ENCODE data around the gene ZNF778.
A peak's percentile ranks its signal among the peaks of the same experiment; 100 is the strongest.
"Not testable (repeated sequence)": the region's sequence is repeated elsewhere in the genome, so short reads cannot be mapped to it uniquely, and the experiment has no call there.

ZNF778 gene

DNA sequence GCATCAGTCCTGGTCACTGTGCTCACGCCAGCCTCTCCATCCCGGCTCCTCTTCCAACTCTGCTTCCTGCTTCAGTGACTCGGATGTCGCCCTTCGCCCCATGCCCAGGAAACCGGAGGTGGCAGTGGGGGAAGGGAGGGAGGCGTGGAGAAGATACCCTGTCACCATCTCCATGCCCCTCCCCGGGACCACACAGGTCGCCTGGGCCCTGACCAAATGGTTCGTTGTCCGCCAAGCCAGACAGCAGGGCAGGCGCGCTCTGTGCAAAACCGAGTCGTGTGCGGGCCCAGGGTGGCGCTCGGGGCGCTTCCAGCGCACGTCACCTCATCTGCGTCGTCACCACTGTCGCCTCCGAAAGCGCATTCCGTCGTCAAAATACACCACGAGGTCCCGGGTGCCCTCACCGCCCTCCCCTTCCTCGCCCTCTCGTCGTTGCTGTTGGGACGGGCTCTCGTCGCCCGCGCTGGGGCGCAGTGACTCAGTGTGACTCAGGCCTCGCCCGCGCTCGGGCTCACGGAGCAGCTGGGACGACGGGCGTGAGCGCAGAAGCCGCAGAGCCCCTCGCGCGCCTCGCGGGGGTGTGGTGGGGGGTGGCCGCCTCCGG, 39.2 kb downstream of the ZNF778 start:
- peak; percentile 66 to 82 for DNase-seq (ENCODE audit: low read depth in 2 of 2)

GRCh38 chr16:89257281-89257731, 39.8 kb downstream of the ZNF778 start:
- DNase-seq (ENCODE audit: low read depth in 2 of 2): no peak

- no peak for DNase-seq (ENCODE audit: low read depth in 2 of 2)
Measured at GRCh38 chr16:89257757-89258465, 40.4 kb downstream of the ZNF778 start.

DNA sequence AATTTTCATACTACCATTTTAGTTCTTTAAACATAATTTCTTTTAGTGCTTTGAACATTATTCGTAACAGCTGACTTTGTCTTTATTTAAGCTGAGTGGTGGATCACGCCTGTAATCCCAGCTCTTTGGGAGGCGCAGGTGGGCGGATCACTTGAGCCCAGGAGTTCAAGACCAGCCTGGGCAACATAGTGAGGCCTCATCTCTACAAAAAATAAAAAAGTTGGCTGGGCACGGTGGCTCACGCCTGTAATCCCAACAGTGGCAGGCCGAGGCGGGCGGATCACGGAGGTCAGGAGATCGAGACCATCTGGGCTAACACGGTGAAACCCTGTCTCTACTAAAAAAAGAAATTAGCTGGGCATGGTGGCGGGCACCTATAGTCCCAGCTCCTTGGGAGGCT, 42.4 kb downstream of the ZNF778 start:
- not testable (repeated sequence) for DNase-seq (ENCODE audit: low read depth in 2 of 2)

DNA sequence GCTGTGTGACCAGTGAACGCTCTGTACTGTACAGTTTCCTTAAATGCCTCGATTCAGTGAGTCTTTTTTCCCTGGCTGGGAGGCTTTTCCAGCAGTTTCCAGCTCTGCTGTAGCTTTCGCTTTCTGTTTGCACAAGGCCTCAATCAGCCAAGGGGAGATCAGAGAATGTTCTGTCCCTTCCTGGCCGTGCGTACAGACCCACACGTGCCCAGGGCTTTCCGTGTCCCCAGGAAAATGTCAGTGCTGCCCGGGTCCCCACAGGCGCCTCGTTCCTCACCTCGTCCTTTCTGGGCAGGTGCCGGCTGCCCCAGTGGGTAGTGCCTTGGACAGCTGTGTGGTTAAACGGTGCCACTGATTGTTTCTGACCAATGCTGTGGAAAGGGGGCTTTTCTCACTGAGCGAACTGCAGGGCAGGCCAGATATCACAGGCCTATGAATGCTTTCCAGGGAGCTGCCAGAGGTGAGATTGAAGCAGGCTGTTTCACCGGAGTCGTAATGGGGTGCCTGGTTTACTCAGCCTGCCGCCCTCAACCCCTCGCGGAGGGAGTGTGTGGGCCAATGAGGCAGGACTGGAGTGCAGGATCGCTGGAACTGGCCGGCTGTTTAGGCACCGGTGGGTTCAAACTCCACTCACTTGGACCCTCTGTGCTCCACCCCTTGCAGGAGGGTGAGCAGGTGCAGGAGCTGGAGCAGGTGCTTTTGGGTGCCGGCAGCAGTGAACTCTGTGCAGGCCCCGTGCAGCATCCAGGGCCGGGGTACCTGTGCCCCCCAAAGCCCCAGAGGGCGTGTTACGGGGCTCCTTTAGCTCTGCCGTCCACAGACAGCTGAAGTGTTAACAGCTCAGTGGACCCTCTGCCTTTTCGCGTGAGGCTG, 44.4 kb downstream of the ZNF778 start:
- no peak for DNase-seq (ENCODE audit: low read depth in 2 of 2)

GRCh38 chr16:89264800-89265550, 47.5 kb downstream of the ZNF778 start:
- DNase-seq (ENCODE audit: low read depth in 2 of 2): no peak

DNA sequence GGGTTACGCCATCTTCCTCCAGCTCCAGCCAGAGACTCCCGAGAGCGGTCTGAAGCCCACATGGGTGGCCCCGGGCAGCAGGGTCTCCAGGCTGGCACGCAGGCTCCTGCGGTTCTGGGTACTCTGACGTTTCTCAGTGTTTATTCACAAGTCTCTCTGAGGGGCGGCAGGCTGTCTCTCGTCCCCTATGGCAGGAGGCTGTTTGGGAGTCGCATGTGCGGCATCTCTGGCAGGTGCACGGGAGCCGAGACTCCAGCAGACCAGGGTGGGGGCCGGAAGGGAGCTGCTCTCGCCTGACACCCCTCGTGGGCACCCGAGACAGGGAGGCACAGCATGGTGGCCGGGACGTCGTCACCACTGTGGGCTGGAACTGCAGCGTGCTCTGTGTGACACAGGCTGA, 48.1 kb downstream of the ZNF778 start:
- no peak for DNase-seq (ENCODE audit: low read depth in 2 of 2)

- DNase-seq (ENCODE audit: low read depth in 2 of 2): no peak
Measured at GRCh38 chr16:89266521-89267134, 49.1 kb downstream of the ZNF778 start.

- not testable (repeated sequence) for DNase-seq (ENCODE audit: low read depth in 2 of 2)
Measured at GRCh38 chr16:89267746-89268145, 50.2 kb downstream of the ZNF778 start.

DNA sequence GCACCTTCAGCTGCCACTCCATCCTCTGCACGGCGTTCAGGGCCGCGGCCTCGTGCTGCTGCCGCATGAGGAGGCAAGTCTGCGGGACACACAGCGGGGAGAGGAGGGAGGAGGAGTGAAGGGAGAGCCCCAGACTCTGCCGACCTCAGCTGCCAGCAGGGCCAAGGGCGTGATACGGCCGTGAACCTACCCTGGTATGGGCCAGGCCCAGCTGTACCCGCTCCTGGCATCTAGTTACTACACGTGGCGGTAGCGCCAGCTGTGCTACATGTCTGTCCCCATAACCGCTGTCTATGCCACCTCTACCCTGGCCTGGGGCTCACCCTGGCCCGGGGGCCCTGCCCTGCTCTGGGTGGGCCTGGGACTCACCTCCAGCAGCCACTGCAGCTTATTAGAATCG, 51.1 kb downstream of the ZNF778 start:
- no peak for DNase-seq (ENCODE audit: low read depth in 2 of 2)

DNA sequence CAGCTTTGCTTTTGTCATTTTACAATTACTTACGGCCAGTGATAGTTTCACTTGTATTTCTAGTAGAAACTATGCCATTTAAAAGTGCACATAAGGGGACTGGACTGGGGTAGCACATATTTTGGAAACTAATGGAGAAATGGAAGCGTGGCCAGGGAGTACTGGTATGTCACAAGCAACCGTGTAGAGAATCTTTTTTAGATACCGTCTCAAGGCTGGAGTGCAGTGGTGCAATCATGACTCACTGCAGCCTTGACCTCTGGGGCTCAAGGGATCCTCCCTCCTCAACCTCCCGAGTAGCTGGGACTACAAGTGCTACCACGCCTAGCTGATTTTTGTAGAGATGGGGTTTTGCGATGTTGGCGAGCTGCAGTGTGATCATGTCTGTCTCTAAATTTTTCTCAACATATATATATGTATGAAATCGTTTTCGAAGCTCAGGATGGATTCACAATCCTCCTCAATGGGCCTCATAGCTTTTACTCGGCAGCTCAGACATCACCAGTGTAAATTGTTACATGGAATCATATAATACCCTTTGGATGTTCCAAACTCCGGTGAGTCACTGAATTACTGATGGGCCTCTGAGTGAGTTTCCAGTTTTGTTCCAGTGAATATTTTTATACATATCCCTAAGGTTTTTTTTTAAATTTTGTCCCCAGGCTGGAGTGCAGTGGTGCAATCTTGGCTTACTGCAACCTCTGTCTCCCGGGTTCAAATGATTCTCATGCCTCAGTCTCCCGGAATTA, 51.7 kb downstream of the ZNF778 start:
- DNase-seq (ENCODE audit: low read depth in 2 of 2): no peak

DNA sequence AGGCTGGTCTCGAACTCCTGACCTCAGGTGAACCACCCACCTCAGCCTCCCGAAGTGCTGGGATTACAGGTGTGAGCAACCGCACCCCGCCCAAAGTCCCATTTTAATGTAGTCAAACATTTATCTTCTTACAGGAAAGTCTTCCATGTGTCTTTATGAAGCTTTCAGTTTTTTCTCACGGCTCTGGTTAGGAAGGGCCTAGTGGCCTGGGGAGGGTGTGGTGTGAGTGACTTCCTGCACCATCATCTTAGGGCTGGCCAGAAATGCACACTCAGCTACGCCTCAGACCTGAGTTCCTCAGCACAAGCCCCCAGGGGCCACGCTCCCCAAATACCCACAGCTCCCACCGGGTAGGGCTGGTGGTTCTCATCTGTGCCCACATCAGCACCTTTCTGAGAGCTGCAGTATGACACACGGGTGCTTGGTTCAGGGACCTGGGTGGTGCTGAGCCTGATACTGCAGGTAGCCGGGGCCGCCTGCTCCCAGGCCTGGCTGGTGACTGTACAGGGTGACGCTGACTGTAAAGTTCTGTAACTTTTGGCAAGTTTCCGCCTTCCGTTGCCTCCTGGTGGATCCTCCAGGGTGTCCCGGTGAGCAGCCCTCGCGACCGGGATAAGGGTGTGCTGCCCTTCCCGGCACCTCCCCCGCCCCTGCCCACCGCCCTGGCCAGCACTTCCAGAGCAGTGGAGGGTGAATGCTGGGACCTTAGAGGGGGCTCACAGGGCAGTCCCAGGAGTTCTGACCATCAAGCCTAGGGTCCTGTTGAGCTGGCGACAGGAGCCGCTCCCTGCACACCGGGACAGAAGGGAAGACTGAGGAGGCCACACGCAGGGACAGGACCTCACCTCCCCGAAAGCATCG, 52.5 kb downstream of the ZNF778 start:
- DNase-seq (ENCODE audit: low read depth in 2 of 2): no peak

DNA sequence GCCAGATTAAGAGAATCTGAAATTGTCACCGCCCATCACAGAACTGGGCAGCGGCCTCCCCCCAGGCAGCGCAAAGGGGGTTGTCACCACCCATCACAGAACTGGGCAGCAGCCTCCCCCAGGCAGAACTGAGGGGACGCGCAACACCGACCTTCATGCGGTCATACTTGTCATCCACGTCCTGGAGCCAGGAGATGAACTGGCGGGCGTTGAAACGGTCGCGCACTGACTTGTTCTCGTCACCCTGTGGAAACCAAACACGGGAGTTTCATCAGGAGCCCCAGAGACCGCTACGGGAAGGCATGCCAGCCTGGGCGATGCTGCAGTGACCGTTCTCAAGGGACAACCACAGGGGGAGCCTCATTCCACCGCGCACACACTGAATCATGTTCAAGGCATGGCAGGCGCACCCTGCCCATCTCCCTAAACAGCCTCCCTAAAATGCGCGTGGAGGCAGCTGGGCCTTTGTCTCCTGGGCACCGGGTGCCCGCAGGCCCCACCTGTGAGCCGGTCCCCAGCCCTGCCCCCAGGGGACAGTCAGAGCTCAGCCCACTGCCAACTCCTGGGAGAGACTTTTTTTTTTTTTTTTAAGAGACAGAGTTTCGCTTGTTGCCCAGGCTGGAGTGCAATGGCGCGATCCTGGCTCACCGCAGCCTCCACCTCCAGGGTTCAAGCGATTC, 53.3 kb downstream of the ZNF778 start:
- DNase-seq (ENCODE audit: low read depth in 2 of 2): no peak

DNA sequence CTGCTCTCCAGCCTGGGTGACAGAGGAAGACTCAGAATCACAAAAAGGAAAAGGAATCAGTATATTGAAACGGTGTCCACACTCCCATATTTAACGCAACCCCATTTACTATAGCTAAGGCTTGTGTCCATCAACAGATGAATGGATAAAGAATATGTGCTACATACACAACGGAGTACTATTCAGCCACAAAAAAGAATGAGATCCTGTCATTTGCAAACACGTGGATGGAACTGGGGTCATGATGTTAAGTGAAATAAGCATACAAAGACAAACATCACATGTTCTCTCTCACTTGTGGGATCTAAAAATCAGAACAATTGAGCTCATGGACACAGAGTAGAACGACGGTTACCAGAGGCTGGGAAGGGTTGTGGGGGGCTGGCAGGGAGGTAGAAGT, 55.1 kb downstream of the ZNF778 start:
- DNase-seq (ENCODE audit: low read depth in 2 of 2): no peak

DNA sequence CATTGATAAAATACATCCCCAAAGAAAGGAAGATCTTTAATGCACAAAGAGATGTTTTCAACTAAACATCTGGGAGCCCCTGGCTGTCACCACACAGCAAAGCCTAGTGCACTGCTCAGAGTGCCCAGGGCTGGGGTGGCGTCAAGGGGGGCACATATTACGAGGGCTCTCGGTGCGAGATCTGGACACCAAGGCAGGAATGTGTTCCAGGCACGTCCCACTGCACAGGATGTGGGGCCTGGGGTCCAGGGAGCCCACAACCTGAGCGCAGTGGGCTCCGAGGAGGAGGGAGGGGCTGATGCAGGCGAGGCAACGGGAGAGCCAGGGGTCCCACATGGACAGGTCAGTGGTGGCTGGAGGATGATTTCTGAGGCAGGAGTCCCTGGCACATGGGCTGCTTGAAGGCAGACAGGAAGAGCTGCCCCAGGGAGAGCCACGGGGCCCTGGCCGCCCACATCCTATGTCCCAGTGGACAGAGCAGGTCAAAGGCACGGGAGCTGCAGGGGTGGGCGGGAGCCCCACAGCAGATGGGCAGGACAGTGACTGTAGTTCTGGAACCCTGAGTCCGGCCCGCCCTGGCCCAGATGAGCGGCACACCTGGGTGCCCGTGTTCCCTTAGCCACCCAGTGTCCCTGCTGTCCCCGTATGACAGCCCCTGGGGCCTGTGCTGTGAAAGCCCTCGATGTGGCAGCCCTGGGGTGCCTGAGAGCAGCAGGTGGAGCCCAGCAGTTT, 56.4 kb downstream of the ZNF778 start:
- DNase-seq (ENCODE audit: low read depth in 2 of 2): no peak

DNA sequence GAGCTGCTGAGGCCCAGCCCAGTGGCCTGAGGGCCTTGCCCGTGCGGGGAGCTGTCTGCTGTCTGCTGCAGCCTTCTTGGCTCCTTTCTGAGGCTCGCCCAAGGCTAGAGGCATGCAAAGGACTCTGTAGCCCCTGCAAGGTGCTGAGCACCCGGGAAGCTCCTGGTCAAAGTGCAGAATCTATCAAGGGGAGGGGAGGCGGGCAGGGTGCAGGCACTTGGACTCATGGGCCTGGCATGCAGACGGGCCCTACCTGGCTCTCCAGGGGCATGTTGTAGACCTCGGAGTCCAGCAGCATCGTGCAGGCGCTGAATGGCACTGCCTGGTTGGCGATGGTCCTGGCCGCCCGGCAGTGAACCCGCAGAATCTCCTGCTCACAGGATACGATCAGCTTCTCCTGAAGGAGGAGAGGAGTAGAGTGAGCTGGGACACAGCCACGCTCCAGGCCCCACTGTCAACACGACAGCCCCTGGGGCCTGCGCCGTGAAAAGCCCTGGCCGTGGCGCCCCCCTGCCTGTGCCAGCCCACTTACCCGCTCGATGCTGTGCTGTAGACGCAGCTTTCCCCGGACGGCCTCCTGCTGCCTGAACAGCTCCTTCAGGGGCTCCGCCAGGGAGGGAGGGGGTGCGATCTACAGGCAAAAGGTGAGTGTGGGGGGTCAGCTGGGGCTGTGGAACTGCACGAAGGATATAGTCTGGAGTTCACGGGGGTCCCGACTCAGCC, 57.2 kb downstream of the ZNF778 start:
- DNase-seq (ENCODE audit: low read depth in 2 of 2): no peak

DNA sequence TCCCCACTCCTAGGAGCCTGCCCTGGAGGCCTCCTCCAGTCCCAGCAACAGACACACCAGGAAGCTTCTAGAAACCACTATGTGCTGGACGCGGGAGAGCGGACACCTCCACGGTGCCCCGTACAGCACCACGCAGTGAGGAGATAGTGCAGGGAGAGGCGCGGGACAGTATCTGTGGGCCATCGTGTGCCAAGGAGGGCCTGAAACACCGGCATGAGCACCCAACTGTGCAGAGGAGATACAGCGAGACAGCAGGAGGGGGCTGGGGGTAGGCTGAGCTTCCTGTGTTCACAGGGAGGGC, 57.7 kb downstream of the ZNF778 start:
- no peak for DNase-seq (ENCODE audit: low read depth in 2 of 2)
